HepG2 (cell line): ENCODE data around the gene PRPSAP1. TPM values are rescaled to one million over a fixed set of nuclear protein-coding genes. Genes with fewer than 3 reads are reported as not detected.

Source experiments
- ATAC-seq: fragments of 200-7000 bp; cut with Tn5 transposase; 3 replicates; pipeline ENCODE4 v1.9.1; 2020; ENCODE audit warnings: mild to moderate bottlenecking, moderate library complexity
- BruUV-seq: library from RNA; stranded (reverse); fragments of 400-500 nt; replicated peaks from 2 replicates; lab custom pipeline; 2021; lab: Mats Ljungman, UMichigan
- CTCF ChIA-PET: fragments of 300-600 bp; formaldehyde crosslinking; extraction: SDS; loops from one replicate; lab custom pipeline; 2021; ENCODE audit warnings: low total read pairs, inconsistent platforms, low intra/inter-chr PET ratio; lab: Yijun Ruan, JAX
- POLR2A ChIA-PET: fragments of 350-600 bp; sonication (Branson Sonifier 250); formaldehyde crosslinking; loops from one replicate; lab custom pipeline; 2020; ENCODE audit warnings: antibody characterized with exemption, inconsistent platforms; lab: Yijun Ruan, JAX
- DNase-seq: peaks from one replicate; pipeline ENCODE4 v3.0.0-alpha.2; 2015; ENCODE audit warnings: low spot score
- FAIRE-seq: peaks from 3 replicates; lab custom pipeline; 2011; peaks lifted over from hg19 to GRCh38; lab: Jason Lieb, UNC
- H2AFZ ChIP-seq: one replicate; pipeline ENCODE4 v1.6.1; 2011; ENCODE audit warnings: low read length, inconsistent platforms
- H3K27ac ChIP-seq: fragments of 300-600 bp; 3 replicates; pipeline ENCODE4 v1.8.0; 2011; ENCODE audit warnings: mixed run types, mild to moderate bottlenecking, mixed read lengths, low read length, inconsistent platforms; ENCODE audit not compliant: insufficient read depth; ENCODE audit errors: extremely low read length
- H3K27me3 ChIP-seq, 2 experiments: fragments of 200-600 bp in 1 of 2; 2 replicates in 1 of 2; 3 replicates in 1 of 2; pipeline versions ENCODE4 v1.6.0 to v1.8.0; 2011; ENCODE audit warnings: low read length in 2 of 2, mild to moderate bottlenecking in 2 of 2, moderate library complexity in 2 of 2, inconsistent platforms in 1 of 2; ENCODE audit not compliant: insufficient read depth in 2 of 2, control insufficient read depth in 1 of 2
- H3K36me3 ChIP-seq, 2 experiments: fragments of 200-600 bp in 1 of 2; replicated peaks in 1 of 2; 2 replicates in 1 of 2; 3 replicates in 1 of 2; pipeline versions ENCODE4 v1.5.1 to v1.8.0; 2011; ENCODE audit warnings: low read length in 2 of 2, inconsistent platforms in 1 of 2; ENCODE audit not compliant: insufficient read depth in 2 of 2, control insufficient read depth in 1 of 2
- H3K4me1 ChIP-seq: 2 replicates; pipeline ENCODE4 v1.5.1; 2012; ENCODE audit warnings: low read length, inconsistent platforms; ENCODE audit not compliant: insufficient read depth
- H3K4me2 ChIP-seq: 2 replicates; pipeline ENCODE4 v1.6.0; 2011; ENCODE audit warnings: low read depth, low read length, inconsistent platforms
- H3K4me3 ChIP-seq, 3 experiments: fragments of 200-600 bp in 1 of 3; sonication (generic), shearing (Covaris generic) in 1 of 3; replicated peaks in 1 of 3; 2 replicates each; pipeline ENCODE4 v1.5.1; 2011 to 2016; ENCODE audit warnings: low read length in 3 of 3, inconsistent platforms in 2 of 3, low read depth in 2 of 3, mild to moderate bottlenecking in 2 of 3, control low read depth in 1 of 3, mixed read lengths in 1 of 3; ENCODE audit not compliant: insufficient read depth in 1 of 3
- H3K79me2 ChIP-seq: one replicate; pipeline ENCODE4 v1.6.1; 2011; ENCODE audit warnings: low read length, inconsistent platforms; ENCODE audit not compliant: insufficient read depth
- H3K9ac ChIP-seq: 2 replicates; pipeline ENCODE4 v1.6.0; 2011; ENCODE audit warnings: mild to moderate bottlenecking, low read depth, low read length, inconsistent platforms; ENCODE audit not compliant: insufficient read depth
- H3K9me3 ChIP-seq: 2 replicates; pipeline ENCODE4 v1.5.1; 2012; ENCODE audit warnings: mild to moderate bottlenecking, low read length
- H4K20me1 ChIP-seq: 2 replicates; pipeline ENCODE4 v1.6.0; 2011; ENCODE audit warnings: inconsistent platforms, mild to moderate bottlenecking, low read length, moderate library complexity; ENCODE audit not compliant: insufficient read depth
- CCAR2 ChIP-seq: fragments of 200-400 bp; formaldehyde crosslinking; optimal IDR thresholded peaks from 2 replicates; pipeline ENCODE3; 2018; ENCODE audit warnings: low read depth, mild to moderate bottlenecking, low read length, moderate library complexity
- HBP1 ChIP-seq: IDR thresholded peaks from 2 replicates; pipeline ENCODE4 v1.6.1; 2016; ENCODE audit warnings: low read depth, control low read depth
- JUND ChIP-seq: sonication (generic); formaldehyde crosslinking; IDR thresholded peaks from 2 replicates; pipeline ENCODE4 v1.8.0; 2022; ENCODE audit warnings: mild to moderate bottlenecking, missing genetic modification reagents
- RFX1 ChIP-seq: fragments of 450-650 bp; IDR thresholded peaks from 2 replicates; pipeline ENCODE4 v1.6.1; 2017
- SMAD9 ChIP-seq: sonication (generic); formaldehyde crosslinking; IDR thresholded peaks from 2 replicates; pipeline ENCODE4 v1.5.1; 2020; ENCODE audit warnings: mild to moderate bottlenecking, missing genetic modification reagents
- ZNF207 ChIP-seq: fragments of 450-650 bp; IDR thresholded peaks from 2 replicates; pipeline ENCODE4 v1.6.1; 2016; ENCODE audit warnings: antibody characterized with exemption, borderline replicate concordance
- ZNF460 ChIP-seq: sonication (generic); formaldehyde crosslinking; IDR thresholded peaks from 2 replicates; pipeline ENCODE4 v1.5.1; 2020; ENCODE audit warnings: missing genetic modification reagents, mild to moderate bottlenecking, borderline replicate concordance
- ZNF7 ChIP-seq: IDR thresholded peaks from 2 replicates; pipeline ENCODE4 v1.6.1; 2016; ENCODE audit warnings: missing biosample characterization, missing genetic modification reagents
- ZNF768 ChIP-seq: sonication (generic); formaldehyde crosslinking; IDR thresholded peaks from 2 replicates; pipeline ENCODE4 v1.4.0; 2020; ENCODE audit warnings: missing genetic modification reagents
- WGBS: methylation state at CpG from one replicate; pipeline ENCODE4 v1.1.6; 2017; ENCODE audit warnings: low lambda C conversion rate; 5-methylcytosine and 5-hydroxymethylcytosine counted together
- in situ Hi-C: cut with HindIII; loops from 2 replicates; pipeline ENCODE4 v1.10.0; 2017; ENCODE audit warnings: low pct_unique_long_range_greater_than_20kb; ENCODE audit not compliant: extremely low pct_ligation_motif_present
- intact Hi-C: fragments of 100-400 bp; cut with micrococcal nuclease; formaldehyde crosslinking; loops from one replicate; pipeline ENCODE4 v1.10.0; 2022; ENCODE audit not compliant: unreplicated experiment
- polyA plus RNA-seq, 8 experiments: library from polyadenylated mRNA; depleted of rRNA in 3 of 8; stranded (reverse) in 7 of 8; unstranded in 1 of 8; fragments of >200 nt; fragmentation: Illumina TruSeq in 4 of 8; extraction: Trizol in 4 of 8; gene quantifications; 2 replicates each; pipeline versions ENCODE4 v1.2.1 to v1.2.3, GENCODE V29; 2011 to 2016; ENCODE audit warnings: low read depth in 4 of 8, missing spikeins in 1 of 8, mixed read lengths in 1 of 8; ENCODE audit not compliant: insufficient read depth in 1 of 8
- total RNA-seq, 5 experiments: library from RNA; depleted of rRNA; stranded (reverse); fragments of >200 nt; fragmentation: Illumina TruSeq; extraction: Trizol; gene quantifications; 2 replicates each; pipeline ENCODE4 v1.2.3, GENCODE V29; 2016; ENCODE audit warnings: low read depth in 1 of 5
- TF ChIP-seq, protein P1 (sequence below): sonication (generic); formaldehyde crosslinking; IDR thresholded peaks from 2 replicates; pipeline ENCODE4 v1.8.0; 2022; ENCODE audit warnings: mild to moderate bottlenecking, missing genetic modification reagents, borderline replicate concordance

The PRPSAP1 gene
- total and polyA plus RNA-seq, 2 of the 13 experiments (the other 11 are each of a cell fraction or from before 2014, with no cell fraction given) = 91.1 to 314 TPM

DNA sequence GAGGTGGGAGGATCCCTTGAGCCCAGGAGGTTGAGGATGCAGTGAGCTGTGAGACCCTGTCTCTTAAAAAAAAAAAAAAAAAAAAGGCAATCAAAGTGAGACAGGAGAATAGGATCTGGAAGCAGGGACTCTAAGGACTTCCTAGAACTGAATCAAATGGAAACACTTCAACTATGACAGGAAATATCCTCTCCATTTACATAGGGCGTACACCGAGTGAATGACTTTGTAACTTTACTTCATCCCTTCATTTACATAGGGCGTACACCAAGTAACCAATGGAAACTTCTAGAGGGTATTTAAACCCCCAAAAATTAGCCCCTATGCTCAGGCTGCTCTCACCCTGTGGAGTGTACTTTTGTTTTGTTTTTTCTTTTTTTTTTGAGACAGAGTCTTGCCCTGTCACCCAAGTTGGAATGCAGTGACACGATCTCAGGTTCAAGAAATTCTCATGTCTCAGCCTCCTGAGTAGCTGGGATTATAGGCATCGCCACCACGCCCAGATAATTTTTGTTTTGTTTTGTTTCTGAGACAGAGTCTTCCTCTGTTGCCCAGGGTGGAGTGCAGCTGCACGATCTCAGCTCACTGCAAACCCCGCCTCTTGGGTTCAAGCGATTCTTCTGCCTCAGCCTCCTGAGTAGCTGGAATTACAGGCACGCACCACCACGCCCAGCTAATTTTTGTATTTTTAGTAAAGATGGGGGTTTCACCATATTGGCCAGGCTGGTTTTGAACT, 9.6 kb upstream of the PRPSAP1 start:
- Histone ChIP-seq H3K9me3 (peaks cover 8% of the 10 kb centered on the region), H3K4me2 (no peak overlapping the region), H3K27ac (no peak overlapping the region), H3K79me2 (no peaks in the 10 kb centered on the region), H3K4me1 (peaks cover 87% of the 10 kb centered on the region), H2AFZ (no peak overlapping the region), H3K36me3 (no peaks in the 10 kb centered on the region), H3K4me3 (no peak overlapping the region), H4K20me1 (no peaks in the 10 kb centered on the region), H3K27me3 (no peaks in the 10 kb centered on the region), H3K9ac (no peak overlapping the region)
- in situ Hi-C loops (no loop called here), intact Hi-C loops (no loop called here)
- BruUV-seq = no TSS peak
- DNase-seq (no peak), FAIRE-seq (no peak), ATAC-seq (no peak)
- ChIA-PET POLR2A (interaction anchor here (2.0 to 24.7 kb wide), 3 partner anchors 10 to 20 kb away, joined by 9 to 1379 read pairs (median 115); partner anchors contain the start of genes PRPSAP1 and SPHK1), CTCF (no interaction called here)
- TF ChIP-seq, protein P1, sequence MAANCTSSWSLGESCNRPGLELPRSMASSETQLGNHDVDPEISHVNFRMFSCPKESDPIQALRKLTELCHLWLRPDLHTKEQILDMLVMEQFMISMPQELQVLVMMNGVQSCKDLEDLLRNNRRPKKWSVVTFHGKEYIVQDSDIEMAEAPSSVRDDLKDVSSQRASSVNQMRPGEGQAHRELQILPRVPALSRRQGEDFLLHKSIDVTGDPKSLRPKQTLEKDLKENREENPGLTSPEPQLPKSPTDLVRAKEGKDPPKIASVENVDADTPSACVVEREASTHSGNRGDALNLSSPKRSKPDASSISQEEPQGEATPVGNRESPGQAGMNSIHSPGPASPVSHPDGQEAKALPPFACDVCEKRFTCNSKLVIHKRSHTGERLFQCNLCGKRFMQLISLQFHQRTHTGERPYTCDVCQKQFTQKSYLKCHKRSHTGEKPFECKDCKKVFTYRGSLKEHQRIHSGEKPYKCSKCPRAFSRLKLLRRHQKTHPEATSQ (CRISPR knock-in tag) = no peak
- TF ChIP-seq ZNF768 (no peak), ZNF460 (CRISPR knock-in tag) (no peak), SMAD9 (CRISPR knock-in tag) (no peak), CCAR2 (no peak), ZNF207 (no peak), HBP1 (CRISPR knock-in tag) (no peak), JUND (no peak), ZNF7 (no peak), RFX1 (no peak)
- 96% methylated on average over 11 of the region's 11 CpGs for WGBS
